Measurements from ENCODE around the gene FAM78B.

The FAM78B gene, protein sequence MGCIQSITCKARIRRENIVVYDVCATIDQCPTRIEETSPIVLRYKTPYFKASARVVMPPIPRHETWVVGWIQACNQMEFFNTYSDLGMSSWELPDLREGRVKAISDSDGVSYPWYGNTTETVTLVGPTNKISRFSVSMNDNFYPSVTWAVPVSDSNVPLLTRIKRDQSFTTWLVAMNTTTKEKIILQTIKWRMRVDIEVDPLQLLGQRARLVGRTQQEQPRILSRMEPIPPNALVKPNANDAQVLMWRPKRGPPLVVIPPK

DNA sequence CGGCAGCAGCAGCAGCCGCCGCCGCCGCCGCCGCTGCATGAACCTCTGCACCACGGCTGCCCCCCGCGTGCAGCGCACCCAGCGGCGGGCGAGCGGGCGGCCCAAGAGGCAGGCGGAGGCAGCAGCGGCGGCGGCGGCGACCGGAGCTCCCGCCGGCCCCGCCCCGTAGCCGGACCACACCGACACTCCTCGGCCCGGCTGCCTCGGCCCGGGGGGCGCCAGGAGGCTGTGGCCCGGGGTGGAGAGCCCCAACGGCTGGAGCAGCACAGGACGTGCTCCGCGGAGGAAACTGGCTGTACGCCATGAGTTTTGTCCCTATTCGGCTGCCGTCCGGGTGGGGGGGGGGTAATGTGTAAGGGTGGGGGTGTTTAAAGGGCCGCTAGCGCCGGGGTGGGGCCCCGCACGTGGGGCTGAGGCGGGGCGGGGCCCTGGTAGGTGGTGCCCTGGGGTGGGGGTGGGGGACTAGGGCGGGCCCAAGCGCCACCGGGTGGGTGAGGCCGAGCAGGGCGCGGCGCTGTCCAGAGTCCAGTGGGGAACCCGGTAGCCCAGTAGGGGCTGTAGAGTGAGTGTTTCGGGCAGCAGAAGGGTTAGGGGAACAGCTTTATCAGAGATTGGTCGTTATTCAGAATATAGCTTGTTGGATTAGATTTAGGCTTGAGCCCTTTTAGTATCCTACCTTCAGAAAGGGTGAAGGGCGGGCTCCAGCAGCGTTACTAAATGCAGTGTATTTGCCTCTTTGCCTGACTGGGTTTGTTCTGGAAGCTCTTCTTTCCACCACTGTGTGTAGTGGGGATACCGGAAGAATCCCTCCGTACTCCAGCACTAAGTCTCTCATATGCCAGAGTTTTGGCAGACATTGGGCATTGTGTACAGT lies at the start of gene FAM78B:
Gene FAM78B, minus strand, starts transcription at position 304 of the 874 bp plus-strand sequence. CDS start 753 bp downstream, outside the sequence.
- Mint-ChIP-seq H3K4me1 (ENCODE audit: low read depth) (peaks cover 45% of the 10 kb centered on the region), H3K4me3 (peak within 1 kb of the TSS; percentile 74), H3K27ac (peak within 1 kb of the TSS; percentile 39), H3K36me3 (ENCODE audit: low read depth) (no peaks in the 10 kb centered on the region), H3K27me3 (peaks cover 61% of the 10 kb centered on the region), H3K9me3 (no peaks in the 10 kb centered on the region)

DNA sequence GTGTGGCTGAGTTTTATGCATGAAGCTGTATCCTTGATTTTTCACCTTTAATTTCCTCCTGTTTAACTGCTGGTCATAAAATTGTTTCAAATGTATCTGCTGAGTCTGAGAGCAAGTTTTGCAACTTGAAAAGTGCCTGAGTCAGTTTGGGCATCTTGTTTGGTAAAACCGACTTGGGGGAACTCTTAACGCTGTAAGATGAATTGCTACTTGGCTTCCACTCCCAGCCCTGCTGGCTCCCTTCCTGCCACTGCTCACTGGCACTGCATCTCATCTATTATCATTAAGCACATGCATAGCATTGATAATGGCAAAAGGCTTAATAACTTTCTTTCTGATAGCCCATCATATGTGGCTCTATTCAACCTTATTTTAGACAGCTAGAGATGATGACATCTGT lies 35.7 kb upstream of the FAM78B start:
- Mint-ChIP-seq H3K36me3 (ENCODE audit: low read depth) (no peaks in the 10 kb centered on the region), H3K27ac (no peak overlapping the region), H3K9me3 (no peaks in the 10 kb centered on the region), H3K4me3 (no peak overlapping the region), H3K4me1 (ENCODE audit: low read depth) (no peaks in the 10 kb centered on the region), H3K27me3 (no peaks in the 10 kb centered on the region)

DNA sequence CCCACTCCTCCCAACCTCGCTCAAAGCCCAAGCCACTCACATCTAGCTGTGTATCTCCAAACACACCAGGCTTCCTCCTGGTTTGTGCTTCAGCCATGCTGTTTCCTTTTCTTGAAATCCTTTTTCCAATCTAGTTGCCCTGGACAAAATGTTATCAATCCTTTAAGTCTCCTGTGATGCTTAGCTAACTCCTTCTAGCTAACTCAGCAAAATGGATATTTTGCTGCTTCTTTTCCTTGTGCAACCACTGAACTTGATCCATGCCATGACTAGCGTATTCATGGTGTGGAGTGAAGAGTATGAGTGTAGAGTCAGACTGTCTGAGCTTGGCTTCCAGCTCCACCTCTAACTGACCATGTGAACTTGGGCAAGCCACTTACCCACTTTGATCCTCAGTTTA lies 33.9 kb upstream of the FAM78B start:
- no peaks in the 10 kb centered on the region for H3K4me1 Mint-ChIP-seq (ENCODE audit: low read depth)
- no peak overlapping the region for H3K4me3 Mint-ChIP-seq
- no peaks in the 10 kb centered on the region for H3K9me3 Mint-ChIP-seq
- no peak overlapping the region for H3K27ac Mint-ChIP-seq
- no peaks in the 10 kb centered on the region for H3K36me3 Mint-ChIP-seq (ENCODE audit: low read depth)
- H3K27me3 Mint-ChIP-seq: no peaks in the 10 kb centered on the region

DNA sequence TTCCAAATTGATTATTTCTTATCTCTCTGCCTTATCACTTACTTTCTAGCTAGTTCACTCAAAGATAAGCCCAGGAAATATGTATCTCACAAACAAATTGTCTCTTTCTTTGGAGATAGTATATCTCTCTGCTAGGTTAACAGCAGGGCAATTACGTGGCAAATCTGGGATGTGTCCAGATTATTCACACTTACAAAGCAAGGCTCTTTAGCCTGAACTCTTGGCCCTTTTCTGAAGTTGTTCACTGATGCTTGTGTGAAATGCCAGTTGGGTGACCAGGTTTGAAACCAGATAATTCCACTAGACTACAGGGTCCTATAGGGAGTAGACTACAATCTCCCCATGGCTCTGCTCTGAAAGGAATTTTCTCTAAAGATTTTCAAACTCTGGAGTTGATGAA lies 30.8 kb upstream of the FAM78B start:
- Mint-ChIP-seq H3K9me3 (no peaks in the 10 kb centered on the region), H3K27me3 (peaks cover 4% of the 10 kb centered on the region), H3K4me1 (ENCODE audit: low read depth) (no peaks in the 10 kb centered on the region), H3K36me3 (ENCODE audit: low read depth) (no peaks in the 10 kb centered on the region), H3K27ac (no peak overlapping the region), H3K4me3 (no peak overlapping the region)

DNA sequence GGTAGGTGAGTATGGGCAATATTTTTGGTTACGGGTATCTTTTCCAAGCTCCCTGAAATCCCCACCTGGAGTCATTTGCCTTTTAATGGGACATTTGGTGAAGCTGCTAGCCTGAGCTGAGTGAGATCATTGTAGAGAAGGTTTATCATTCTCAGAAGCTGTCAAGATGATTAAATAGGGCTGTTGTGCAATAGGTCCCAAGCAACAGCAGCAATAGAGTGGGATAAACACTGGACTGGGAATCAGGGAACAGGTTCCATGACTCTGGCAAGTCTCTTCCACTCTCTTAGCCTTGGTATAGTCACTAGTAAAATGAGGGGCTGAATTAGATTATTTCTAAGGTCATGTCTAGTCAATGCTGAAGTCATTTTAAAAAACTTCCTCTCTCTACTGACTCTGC lies 30.3 kb upstream of the FAM78B start:
- H3K27me3 Mint-ChIP-seq: peaks cover 5% of the 10 kb centered on the region
- H3K9me3 Mint-ChIP-seq: no peaks in the 10 kb centered on the region
- no peaks in the 10 kb centered on the region for H3K4me1 Mint-ChIP-seq (ENCODE audit: low read depth)

DNA sequence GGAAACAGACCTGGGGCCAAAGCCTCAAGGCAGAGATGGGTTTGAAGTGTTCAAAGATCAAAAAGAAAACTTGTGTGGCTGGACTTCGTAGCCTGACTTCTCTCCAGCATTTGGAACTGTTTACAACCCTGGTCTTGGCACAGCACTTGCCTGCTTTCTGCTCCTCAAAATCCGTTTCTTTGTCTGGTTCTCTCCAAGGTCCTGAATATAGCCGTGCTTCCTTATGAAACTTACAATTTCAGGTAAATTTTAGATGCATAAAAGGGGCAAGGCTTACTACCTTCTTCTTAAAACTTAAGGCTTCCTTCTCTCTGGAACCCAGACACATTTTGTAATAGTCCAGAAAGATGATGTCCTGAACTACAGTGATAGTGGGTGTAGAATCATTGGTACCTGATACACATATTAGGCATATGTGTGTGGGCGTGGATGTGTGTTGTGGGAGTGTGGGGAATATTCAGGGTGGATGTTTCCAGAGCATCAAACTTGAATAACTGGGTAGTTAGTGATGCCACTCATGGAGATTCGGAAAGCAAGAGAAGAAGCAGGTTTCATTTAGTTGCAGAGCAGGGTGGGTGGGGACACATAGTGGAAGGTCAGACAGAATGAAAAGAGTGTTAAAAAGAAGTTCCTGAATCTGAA lies 26.4 kb upstream of the FAM78B start:
- no peaks in the 10 kb centered on the region for H3K36me3 Mint-ChIP-seq (ENCODE audit: low read depth)
- H3K9me3 Mint-ChIP-seq: no peaks in the 10 kb centered on the region
- H3K27me3 Mint-ChIP-seq: peaks cover 5% of the 10 kb centered on the region
- H3K4me3 Mint-ChIP-seq: no peak overlapping the region
- H3K4me1 Mint-ChIP-seq (ENCODE audit: low read depth): no peaks in the 10 kb centered on the region
- H3K27ac Mint-ChIP-seq: no peak overlapping the region

More for the DNA sequence above, 30.3 kb upstream of the FAM78B start:
- Mint-ChIP-seq H3K27ac (no peak overlapping the region), H3K36me3 (ENCODE audit: low read depth) (no peaks in the 10 kb centered on the region), H3K4me3 (no peak overlapping the region)

DNA sequence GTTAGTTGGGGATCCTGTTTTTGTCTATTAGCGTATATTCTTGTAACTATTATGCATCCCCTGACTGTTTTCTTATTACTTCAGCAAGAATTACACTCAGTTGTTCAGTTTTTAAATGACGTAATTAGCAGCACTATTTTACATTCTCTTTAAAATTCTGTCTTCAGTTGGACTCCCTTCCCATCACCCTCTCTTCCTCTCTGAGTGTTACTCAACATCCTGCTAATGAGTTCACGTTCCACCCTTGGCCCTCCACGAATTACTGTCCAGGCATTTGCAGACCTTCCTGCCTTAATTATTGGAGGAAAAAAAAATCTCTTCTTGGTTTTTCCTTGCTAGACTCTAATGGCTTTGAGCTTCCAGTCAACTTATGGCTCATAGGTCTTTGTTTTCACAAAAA lies 23.6 kb upstream of the FAM78B start:
- Mint-ChIP-seq H3K4me3 (no peak overlapping the region), H3K9me3 (no peaks in the 10 kb centered on the region), H3K27ac (no peak overlapping the region), H3K4me1 (ENCODE audit: low read depth) (no peaks in the 10 kb centered on the region), H3K27me3 (peaks cover 5% of the 10 kb centered on the region), H3K36me3 (ENCODE audit: low read depth) (no peaks in the 10 kb centered on the region)

DNA sequence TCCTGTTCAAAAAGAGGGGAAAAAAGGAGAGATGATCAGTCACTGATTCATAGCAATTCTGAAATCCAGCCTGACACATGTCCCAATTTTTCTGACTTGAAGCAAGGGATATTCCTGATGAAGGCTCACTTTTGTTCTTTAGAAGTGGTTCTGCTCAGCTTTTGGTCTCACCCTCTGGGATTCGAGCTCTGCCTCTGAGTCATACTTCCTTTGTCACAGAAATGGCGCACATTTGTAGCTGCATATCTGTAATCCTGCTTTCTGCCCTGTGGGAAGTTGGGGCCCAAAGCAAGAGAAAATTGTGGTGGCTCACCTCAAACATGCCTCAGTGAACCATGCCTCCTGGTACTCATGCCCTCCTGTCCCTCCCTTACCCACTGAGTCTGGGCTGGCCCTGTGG lies 22.3 kb upstream of the FAM78B start:
- Mint-ChIP-seq H3K27me3 (peaks cover 5% of the 10 kb centered on the region), H3K36me3 (ENCODE audit: low read depth) (no peaks in the 10 kb centered on the region), H3K4me3 (no peak overlapping the region), H3K4me1 (ENCODE audit: low read depth) (no peaks in the 10 kb centered on the region), H3K9me3 (no peaks in the 10 kb centered on the region), H3K27ac (no peak overlapping the region)

DNA sequence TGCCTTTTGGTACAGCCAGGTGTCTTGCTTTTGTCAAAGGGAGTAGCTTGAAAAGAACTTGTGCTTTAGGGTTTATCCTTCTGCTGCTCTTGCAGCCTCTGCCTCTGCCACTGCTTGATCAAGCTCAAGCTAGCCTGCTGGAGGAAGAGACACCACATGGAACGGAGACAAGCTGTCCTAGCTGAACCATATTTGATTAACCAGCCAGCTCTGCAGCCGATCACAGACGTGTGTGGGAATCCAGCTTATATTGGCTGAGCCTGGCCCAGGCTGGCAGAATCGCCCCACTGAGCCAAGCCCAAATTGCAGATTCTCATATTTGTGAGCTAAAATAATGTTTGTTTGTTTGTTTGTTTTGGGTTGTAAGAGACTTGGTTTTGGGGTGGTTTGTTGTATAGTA lies 18.7 kb upstream of the FAM78B start:
- H3K4me1 Mint-ChIP-seq (ENCODE audit: low read depth): no peaks in the 10 kb centered on the region
- peaks cover 10% of the 10 kb centered on the region for H3K27me3 Mint-ChIP-seq
- H3K9me3 Mint-ChIP-seq: no peaks in the 10 kb centered on the region
- H3K27ac Mint-ChIP-seq: no peak overlapping the region
- no peaks in the 10 kb centered on the region for H3K36me3 Mint-ChIP-seq (ENCODE audit: low read depth)
- H3K4me3 Mint-ChIP-seq: no peak overlapping the region

DNA sequence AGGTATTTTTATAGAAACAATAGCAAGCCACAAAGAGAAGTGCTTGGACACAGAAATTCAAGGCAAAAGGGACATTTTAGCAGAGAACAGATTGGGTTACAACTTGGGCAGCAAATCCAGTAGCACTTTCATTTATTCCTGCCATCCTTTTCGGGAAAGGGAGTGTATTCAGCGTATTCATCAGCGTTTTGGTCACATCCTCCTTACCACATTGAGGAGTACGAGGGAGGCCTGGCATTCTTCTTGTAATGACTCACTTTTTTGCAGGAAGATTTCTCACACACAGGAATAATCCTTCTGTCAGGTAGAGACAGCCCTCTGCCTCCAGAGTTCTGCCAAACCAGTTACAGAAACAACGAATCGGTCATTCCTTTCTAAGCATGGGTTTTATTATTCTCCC lies 18.1 kb upstream of the FAM78B start:
- no peak overlapping the region for H3K4me3 Mint-ChIP-seq
- peaks cover 10% of the 10 kb centered on the region for H3K27me3 Mint-ChIP-seq
- H3K27ac Mint-ChIP-seq: no peak overlapping the region
- H3K9me3 Mint-ChIP-seq: no peaks in the 10 kb centered on the region
- no peaks in the 10 kb centered on the region for H3K4me1 Mint-ChIP-seq (ENCODE audit: low read depth)
- H3K36me3 Mint-ChIP-seq (ENCODE audit: low read depth): no peaks in the 10 kb centered on the region

DNA sequence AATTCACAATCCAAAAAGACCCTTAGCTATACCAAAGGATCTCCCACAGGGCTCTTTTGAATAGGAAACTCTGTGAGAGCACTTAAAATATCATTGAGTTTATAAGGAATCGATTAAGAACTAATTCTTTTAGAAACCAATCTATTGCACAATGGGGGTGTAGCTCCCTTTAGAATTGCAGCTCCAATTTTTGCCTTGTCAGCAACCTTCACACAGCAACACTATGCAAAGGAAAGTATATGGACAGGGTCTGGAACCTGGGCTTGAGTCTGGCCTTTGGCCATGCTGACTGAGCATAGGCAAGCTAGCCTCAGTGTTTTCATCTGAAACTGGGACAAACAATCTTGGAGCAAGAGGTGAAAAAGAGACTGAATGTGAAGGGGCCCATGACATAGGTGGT lies 17.2 kb upstream of the FAM78B start:
- H3K9me3 Mint-ChIP-seq: no peaks in the 10 kb centered on the region
- no peaks in the 10 kb centered on the region for H3K4me1 Mint-ChIP-seq (ENCODE audit: low read depth)

DNA sequence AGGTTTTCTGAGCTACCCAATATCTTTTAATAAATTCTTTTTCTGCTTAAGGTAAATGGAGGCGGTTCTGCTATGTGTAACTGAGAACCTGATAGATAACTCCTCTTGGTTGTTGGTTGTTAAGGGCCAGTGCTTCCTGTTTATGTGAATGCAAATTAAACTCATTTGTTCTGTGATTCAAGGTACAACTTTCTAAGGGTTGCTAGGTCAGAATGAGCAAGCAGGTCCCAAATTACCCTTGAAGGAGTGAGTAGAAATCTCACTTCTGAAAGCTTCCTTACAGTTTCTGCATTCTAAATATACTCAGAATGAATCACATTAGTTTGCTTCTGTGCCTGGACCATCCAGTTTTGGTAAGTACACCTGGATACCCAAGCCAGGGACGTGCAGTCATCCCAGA lies 15.5 kb upstream of the FAM78B start:
- Mint-ChIP-seq H3K27ac (no peak overlapping the region), H3K9me3 (no peaks in the 10 kb centered on the region), H3K27me3 (peaks cover 15% of the 10 kb centered on the region), H3K4me3 (no peak overlapping the region), H3K4me1 (ENCODE audit: low read depth) (no peaks in the 10 kb centered on the region), H3K36me3 (ENCODE audit: low read depth) (no peaks in the 10 kb centered on the region)

More for the DNA sequence above, 17.2 kb upstream of the FAM78B start:
- no peak overlapping the region for H3K4me3 Mint-ChIP-seq
- H3K27me3 Mint-ChIP-seq: peaks cover 10% of the 10 kb centered on the region
- no peaks in the 10 kb centered on the region for H3K36me3 Mint-ChIP-seq (ENCODE audit: low read depth)
- H3K27ac Mint-ChIP-seq: no peak overlapping the region

DNA sequence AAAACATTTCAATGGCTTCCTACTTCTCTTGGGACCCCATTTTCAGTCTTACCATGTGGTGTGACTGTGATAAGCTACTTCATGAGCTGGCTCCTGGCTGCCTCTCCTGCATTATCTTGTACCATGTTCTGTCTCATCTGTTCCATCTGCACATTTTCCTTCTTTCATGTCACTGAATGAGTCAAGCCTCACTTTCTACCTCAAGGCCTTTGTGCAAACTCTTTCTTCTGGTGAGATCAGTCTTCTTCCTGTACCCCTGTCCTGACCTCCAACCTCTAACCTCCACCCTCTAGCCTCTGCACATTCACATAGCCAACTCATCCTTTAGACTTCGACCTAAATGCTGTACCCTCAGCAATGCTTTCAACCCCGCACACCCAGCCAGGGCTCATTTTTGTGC lies 9.6 kb upstream of the FAM78B start:
- Mint-ChIP-seq H3K36me3 (ENCODE audit: low read depth) (no peaks in the 10 kb centered on the region), H3K4me1 (ENCODE audit: low read depth) (peaks cover 10% of the 10 kb centered on the region), H3K9me3 (no peaks in the 10 kb centered on the region), H3K27me3 (peaks cover 20% of the 10 kb centered on the region), H3K27ac (peak overlapping the region; percentile 59), H3K4me3 (no peak overlapping the region)

DNA sequence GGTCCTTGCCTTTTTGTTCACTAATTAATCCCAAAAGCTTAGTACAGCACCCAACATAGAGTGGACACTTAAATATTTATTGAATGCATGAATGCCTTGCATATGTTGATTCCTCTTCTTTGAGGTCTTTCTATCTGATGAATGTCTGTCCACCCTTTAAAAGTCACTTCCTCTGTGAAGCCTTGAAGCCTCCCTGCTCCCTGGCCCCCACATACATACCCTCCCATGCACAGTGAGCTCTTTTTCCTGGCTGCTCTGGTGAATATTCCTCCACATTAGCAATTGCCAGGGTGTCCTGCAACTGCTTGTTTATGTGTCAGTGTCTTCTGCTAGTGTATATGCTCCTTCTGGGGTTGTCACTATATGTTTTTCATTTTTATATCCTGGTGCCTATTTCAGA lies 8.2 kb upstream of the FAM78B start:
- peaks cover 10% of the 10 kb centered on the region for H3K4me1 Mint-ChIP-seq (ENCODE audit: low read depth)
- peaks cover 20% of the 10 kb centered on the region for H3K27me3 Mint-ChIP-seq
- no peaks in the 10 kb centered on the region for H3K36me3 Mint-ChIP-seq (ENCODE audit: low read depth)
- no peak overlapping the region for H3K4me3 Mint-ChIP-seq
- no peaks in the 10 kb centered on the region for H3K9me3 Mint-ChIP-seq
- H3K27ac Mint-ChIP-seq: no peak overlapping the region

DNA sequence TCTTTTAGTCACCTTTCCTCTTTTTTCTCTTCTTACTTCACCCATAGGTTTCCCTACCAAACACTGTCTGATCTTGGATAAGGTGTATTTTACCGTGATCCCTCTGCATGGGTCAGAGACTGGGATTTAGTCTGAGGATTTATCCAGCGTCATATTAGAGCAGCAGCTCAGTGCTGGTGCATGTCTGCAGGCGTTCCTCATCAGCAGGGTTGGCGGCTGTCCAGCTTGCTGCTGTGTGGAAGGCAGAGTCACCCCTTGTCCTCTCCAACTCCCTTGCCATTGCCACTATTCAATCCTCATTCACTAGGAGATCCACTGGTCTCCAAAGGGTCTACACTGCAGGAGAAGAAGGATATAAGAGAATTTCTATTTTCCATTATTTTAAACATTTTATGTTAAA lies 7.3 kb upstream of the FAM78B start:
- Mint-ChIP-seq H3K4me1 (ENCODE audit: low read depth) (peaks cover 16% of the 10 kb centered on the region), H3K4me3 (no peak overlapping the region), H3K36me3 (ENCODE audit: low read depth) (no peaks in the 10 kb centered on the region), H3K27ac (no peak overlapping the region), H3K9me3 (no peaks in the 10 kb centered on the region), H3K27me3 (peaks cover 26% of the 10 kb centered on the region)
